ENCODE data around the gene RNF125.

RNF125 gene

DNA sequence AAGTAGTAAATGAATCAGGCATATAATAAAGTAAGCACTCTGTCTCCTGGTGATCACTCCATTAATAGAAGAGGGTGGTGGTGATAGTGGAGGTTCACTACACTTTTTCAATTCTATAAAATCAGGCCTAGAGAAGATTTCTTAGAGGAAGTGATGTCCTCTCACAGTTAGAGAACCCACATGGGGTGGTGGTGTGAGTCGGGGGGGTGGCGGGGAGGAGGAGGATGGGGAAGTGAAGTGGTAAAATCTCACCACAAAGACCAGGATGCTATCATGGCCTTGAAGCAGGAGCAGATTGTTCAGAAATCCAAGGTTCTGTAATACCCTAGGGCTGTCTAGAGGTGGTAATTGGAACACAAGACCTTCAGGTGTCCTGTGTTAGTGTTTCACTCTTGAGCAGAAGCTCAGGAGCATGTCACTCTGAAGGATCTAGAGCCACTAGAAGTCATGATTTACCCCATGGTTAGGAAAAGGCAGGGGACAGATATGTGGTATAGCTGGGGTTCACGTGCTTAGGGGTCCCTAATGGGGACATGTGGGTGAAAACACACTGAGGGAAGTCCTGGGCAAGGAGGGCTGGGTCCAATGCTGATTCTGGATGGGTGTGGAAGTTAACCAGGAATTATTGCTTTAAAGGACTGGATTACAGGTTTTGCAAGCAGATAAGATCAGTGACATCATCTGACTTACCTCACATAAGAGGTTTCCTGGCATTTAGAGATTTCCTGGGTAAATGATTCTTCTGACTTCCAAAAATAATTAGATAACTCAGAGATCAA is 31.0 kb downstream of the RNF125 start:
- TF ChIP-seq CTCF (IDR thresholded peaks at IDR 0.05; ENCODE audit: borderline replicate concordance, insufficient read depth, low read depth, low read length) = no peak
- H3K4me3 ChIP-seq (ENCODE audit: low read depth, low read length) = no peak overlapping the region

- no peak overlapping the region for H3K4me3 ChIP-seq (ENCODE audit: low read depth, low read length)
- TF ChIP-seq CTCF (IDR thresholded peaks at IDR 0.05; ENCODE audit: borderline replicate concordance, insufficient read depth, low read depth, low read length) = no peak
Observed at GRCh38 chr18:32056613-32057358, 38.2 kb downstream of the RNF125 start.

DNA sequence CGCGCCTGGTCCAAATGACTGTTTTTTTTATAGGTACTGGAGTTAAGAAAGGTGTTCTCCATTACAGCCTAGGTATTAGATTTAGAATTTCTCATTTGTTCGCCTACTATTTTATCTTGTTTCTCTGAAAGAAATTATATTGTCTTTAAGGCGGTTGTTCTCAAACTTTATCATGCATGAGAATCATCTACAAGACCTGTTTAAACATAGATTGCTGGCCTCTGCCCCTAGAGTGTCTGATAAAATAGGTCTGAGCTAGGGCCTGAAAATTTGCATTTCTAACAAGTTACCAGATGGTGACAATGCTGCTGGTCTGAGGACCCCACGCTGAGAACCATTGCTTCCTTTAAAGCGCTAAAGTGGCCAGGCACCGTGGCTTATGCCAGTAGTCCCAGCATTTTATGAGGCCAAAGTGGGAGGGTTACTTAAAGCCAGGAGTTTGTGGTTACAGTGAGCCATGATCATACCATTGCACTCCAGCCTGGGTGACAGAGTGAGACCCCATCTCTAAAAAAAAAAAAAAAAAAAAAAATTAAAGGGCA is 39.1 kb downstream of the RNF125 start:
- H3K4me3 ChIP-seq (ENCODE audit: low read depth, low read length) = no peak overlapping the region
- no peak for TF ChIP-seq CTCF (IDR thresholded peaks at IDR 0.05; ENCODE audit: borderline replicate concordance, insufficient read depth, low read depth, low read length)

GRCh38 chr18:32060026-32060425 is 41.4 kb downstream of the RNF125 start:
- H3K4me3 ChIP-seq (ENCODE audit: low read depth, low read length) = no peak overlapping the region
- no peak for TF ChIP-seq CTCF (IDR thresholded peaks at IDR 0.05; ENCODE audit: borderline replicate concordance, insufficient read depth, low read depth, low read length)

DNA sequence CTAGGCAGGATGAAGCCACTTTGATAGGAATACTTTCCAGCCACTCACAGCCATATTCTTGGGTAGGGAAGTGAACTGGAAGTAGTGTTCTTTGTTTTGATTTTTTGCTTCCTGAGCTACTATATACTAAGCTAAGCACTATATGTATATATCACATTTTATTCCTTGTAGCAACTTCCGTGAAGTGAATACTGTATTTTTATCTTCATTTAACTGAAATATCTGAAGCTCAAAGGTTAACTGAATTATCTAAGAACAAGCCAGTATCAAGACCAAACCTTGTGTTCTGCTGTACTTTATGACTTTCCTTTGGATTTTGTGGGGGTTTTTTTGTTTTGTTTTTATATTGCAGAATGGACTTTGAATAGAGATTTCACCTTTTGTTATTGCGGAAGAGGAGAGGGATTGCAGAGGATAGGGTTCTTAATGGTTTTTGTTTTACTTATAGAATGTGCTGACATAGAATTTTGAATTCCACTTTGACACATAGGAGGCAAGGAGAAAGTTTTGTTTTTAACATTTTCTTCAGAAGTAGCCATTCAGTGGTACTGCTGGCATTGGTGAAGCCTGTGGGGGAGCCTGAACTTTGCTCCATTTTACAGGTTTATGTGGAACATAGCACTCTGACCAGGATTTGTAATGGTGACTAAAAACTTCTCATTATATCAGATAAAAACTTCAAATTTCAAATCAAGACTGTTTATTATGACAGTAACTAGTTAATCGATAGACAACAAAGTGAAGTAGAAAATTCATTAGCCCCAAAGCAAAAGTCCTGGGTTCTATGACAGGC is 48.9 kb downstream of the RNF125 start:
- H3K4me3 ChIP-seq (ENCODE audit: low read depth, low read length) = no peak overlapping the region
- no peak for TF ChIP-seq CTCF (IDR thresholded peaks at IDR 0.05; ENCODE audit: borderline replicate concordance, insufficient read depth, low read depth, low read length)

GRCh38 chr18:32072321-32072720 is 53.7 kb downstream of the RNF125 start:
- peak; percentile 30; the same call in 1 of the 2 replicates for TF ChIP-seq CTCF (IDR thresholded peaks at IDR 0.05; ENCODE audit: borderline replicate concordance, insufficient read depth, low read depth, low read length)
- no peak overlapping the region for H3K4me3 ChIP-seq (ENCODE audit: low read depth, low read length)
